Caco-2 (cell line): ENCODE measurements around the gene SEC16B. TPM values are rescaled to one million over a fixed set of nuclear protein-coding genes. Genes with fewer than 3 reads are reported as not detected.

Experiments used
- BruUV-seq: library from RNA; stranded (reverse); fragments of 400-500 nt; replicated peaks from 2 replicates; lab custom pipeline; 2021; lab: Mats Ljungman, UMichigan
- CTCF ChIA-PET: fragments of 300-600 bp; sonication (Branson Sonifier 250); formaldehyde crosslinking; loops from one replicate; lab custom pipeline; 2022; ENCODE audit warnings: antibody characterized with exemption; lab: Charles Lee
- POLR2A ChIA-PET: fragments of 300-600 bp; sonication (Branson Sonifier 250); formaldehyde crosslinking; loops from one replicate; lab custom pipeline; 2022; ENCODE audit warnings: antibody characterized with exemption; lab: Charles Lee
- DNase-seq, 2 experiments: peaks; one replicate each; pipeline versions ENCODE4 v3.0.0 to v3.0.0-alpha.2; 2020 to 2022
- H3K27me3 ChIP-seq: replicated peaks from 2 replicates; pipeline ENCODE4 v1.6.0; 2011; ENCODE audit warnings: low read length; ENCODE audit not compliant: control insufficient read depth, insufficient read depth
- H3K36me3 ChIP-seq: 2 replicates; pipeline ENCODE4 v1.5.1; 2011; ENCODE audit warnings: low read length; ENCODE audit not compliant: control insufficient read depth, insufficient read depth
- H3K4me1 ChIP-seq: fragments of 250-450 bp; sonication (Bioruptor Pico); 2 replicates; pipeline ENCODE4 v1.5.1; 2020; ENCODE audit warnings: mild to moderate bottlenecking
- H3K4me3 ChIP-seq: 2 replicates; pipeline ENCODE4 v1.5.1; 2011; ENCODE audit warnings: low read depth, mild to moderate bottlenecking, control low read depth, low read length
- H3K9me3 ChIP-seq: fragments of 250-450 bp; sonication (Bioruptor Pico); 2 replicates; pipeline ENCODE4 v1.5.1; 2020; ENCODE audit warnings: mild to moderate bottlenecking, moderate library complexity
- H3K27ac Mint-ChIP-seq: one replicate; pipeline ENCODE4 v1.8.0; 2022; ENCODE audit warnings: mixed read lengths; ENCODE audit not compliant: unreplicated experiment
- H3K27me3 Mint-ChIP-seq: one replicate; pipeline ENCODE4 v1.8.0; 2022; ENCODE audit warnings: mixed read lengths; ENCODE audit not compliant: insufficient read depth, unreplicated experiment
- H3K36me3 Mint-ChIP-seq: one replicate; pipeline ENCODE4 v1.8.0; 2022; ENCODE audit warnings: mild to moderate bottlenecking, mixed read lengths; ENCODE audit not compliant: insufficient read depth, unreplicated experiment
- H3K4me1 Mint-ChIP-seq: one replicate; pipeline ENCODE4 v1.8.0; 2022; ENCODE audit warnings: low read depth, mixed read lengths; ENCODE audit not compliant: unreplicated experiment
- H3K4me3 Mint-ChIP-seq: one replicate; pipeline ENCODE4 v1.8.0; 2022; ENCODE audit warnings: mild to moderate bottlenecking, moderate library complexity, mixed read lengths; ENCODE audit not compliant: unreplicated experiment
- H3K9me3 Mint-ChIP-seq: one replicate; pipeline ENCODE4 v1.8.0; 2022; ENCODE audit warnings: mixed read lengths; ENCODE audit not compliant: unreplicated experiment
- CTCF ChIP-seq, 2 experiments: fragments of 200-600 bp in 1 of 2; IDR thresholded peaks; 1 replicate in 1 of 2; 2 replicates in 1 of 2; pipeline versions ENCODE4 v1.5.1 to v1.8.0; 2011 to 2022; ENCODE audit warnings: antibody characterized with exemption in 1 of 2, control low read depth in 1 of 2, inconsistent platforms in 1 of 2, low read depth in 1 of 2, low read length in 1 of 2, mild to moderate bottlenecking in 1 of 2, moderate library complexity in 1 of 2; ENCODE audit not compliant: insufficient read depth in 1 of 2, severe bottlenecking in 1 of 2, unreplicated experiment in 1 of 2
- intact Hi-C: fragments of 100-400 bp; cut with micrococcal nuclease; formaldehyde crosslinking; loops from one replicate; pipeline ENCODE4 v1.10.0; 2022; ENCODE audit not compliant: unreplicated experiment
- total RNA-seq: library from RNA; stranded (reverse); gene quantifications from 2 replicates; pipeline ENCODE4 v1.2.3, GENCODE V29; 2022

Gene SEC16B
- total RNA-seq, 1 experiment from 2014 or later: 0.59 TPM

DNA sequence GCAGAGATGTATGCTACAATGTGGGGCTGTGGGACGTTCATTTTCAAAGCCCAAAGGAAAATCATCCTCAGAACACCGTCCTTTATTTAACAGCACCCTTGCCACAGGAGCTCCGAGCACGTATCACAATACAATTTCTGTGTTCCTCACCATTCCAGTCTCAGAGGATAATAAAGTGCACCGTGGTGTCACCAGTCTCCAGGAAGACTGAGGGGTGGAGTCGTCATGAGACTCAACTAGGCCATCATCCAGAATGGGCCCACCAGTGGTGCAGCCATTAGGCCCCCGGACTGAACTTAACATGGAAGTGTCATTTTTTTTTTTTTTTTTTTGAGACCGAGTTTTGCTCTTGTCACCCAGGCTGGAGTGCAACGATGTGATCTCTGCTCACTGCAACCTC, 17.2 kb downstream of the SEC16B start:
- H3K4me1 ChIP-seq: no peaks in the 10 kb centered on the region
- BruUV-seq: no TSS peak
- no peaks in the 10 kb centered on the region for H3K4me1 Mint-ChIP-seq
- no peak for TF ChIP-seq CTCF (IDR thresholded peaks at IDR 0.05; ENCODE audit: insufficient read depth in 1 of 2, low read depth in 1 of 2, low read length in 1 of 2, severe bottlenecking in 1 of 2, unreplicated experiment in 1 of 2)
- intact Hi-C loops: loop anchor here (10.0 kb wide), 1 partner anchor 552 kb away; no protein-coding TSS in a partner anchor
- no peak overlapping the region for H3K4me3 Mint-ChIP-seq
- H3K9me3 Mint-ChIP-seq: no peaks in the 10 kb centered on the region
- no peaks in the 10 kb centered on the region for H3K36me3 Mint-ChIP-seq
- no peak overlapping the region for H3K4me3 ChIP-seq
- no peaks in the 10 kb centered on the region for H3K36me3 ChIP-seq
- no peak overlapping the region for H3K27ac Mint-ChIP-seq
- peaks cover 4% of the 10 kb centered on the region for H3K27me3 Mint-ChIP-seq
- ChIA-PET POLR2A (no interaction called here), CTCF (no interaction called here)
- no peak for DNase-seq
- H3K9me3 ChIP-seq: no peaks in the 10 kb centered on the region
- no peaks in the 10 kb centered on the region for H3K27me3 ChIP-seq

DNA sequence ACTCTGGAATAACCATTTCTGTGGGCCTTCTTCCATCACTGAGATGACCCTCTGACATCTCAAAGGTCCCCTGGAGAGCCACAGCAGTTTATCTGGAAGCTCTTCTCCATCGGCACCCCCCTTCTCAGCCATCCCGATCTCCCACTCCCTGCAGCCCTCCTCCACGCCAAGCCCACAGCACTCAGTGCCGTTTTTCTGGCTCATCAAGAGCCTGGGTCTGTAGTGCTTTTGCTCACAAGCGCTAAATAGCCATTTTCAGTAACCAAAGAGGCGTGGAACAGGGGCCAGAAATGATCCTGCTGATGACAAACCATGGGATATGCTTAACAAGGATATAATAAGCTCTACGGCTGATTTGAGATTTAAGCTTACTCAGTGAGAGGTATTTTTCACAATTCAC, 17.6 kb downstream of the SEC16B start:
- Histone ChIP-seq H3K9me3 (no peaks in the 10 kb centered on the region), H3K27me3 (no peaks in the 10 kb centered on the region), H3K4me1 (no peaks in the 10 kb centered on the region), H3K4me3 (no peak overlapping the region), H3K36me3 (no peaks in the 10 kb centered on the region)
- DNase-seq: no peak
- no peak for TF ChIP-seq CTCF (IDR thresholded peaks at IDR 0.05; ENCODE audit: insufficient read depth in 1 of 2, low read depth in 1 of 2, low read length in 1 of 2, severe bottlenecking in 1 of 2, unreplicated experiment in 1 of 2)
- no TSS peak for BruUV-seq
- Mint-ChIP-seq H3K4me3 (no peak overlapping the region), H3K27ac (no peak overlapping the region), H3K36me3 (no peaks in the 10 kb centered on the region), H3K9me3 (no peaks in the 10 kb centered on the region), H3K27me3 (peaks cover 4% of the 10 kb centered on the region), H3K4me1 (no peaks in the 10 kb centered on the region)
- CTCF ChIA-PET: no interaction called here
- intact Hi-C loops: loop anchor here (10.0 kb wide), 1 partner anchor 553 kb away; no protein-coding TSS in a partner anchor
- POLR2A ChIA-PET: no interaction called here

GRCh38 chr1:177950506-177950905, 19.4 kb downstream of the SEC16B start:
- intact Hi-C loops: loop anchor here (10.0 kb wide), 1 partner anchor 554 kb away; no protein-coding TSS in a partner anchor
- POLR2A ChIA-PET: no interaction called here
- Histone ChIP-seq H3K9me3 (no peaks in the 10 kb centered on the region), H3K4me1 (no peaks in the 10 kb centered on the region), H3K4me3 (no peak overlapping the region), H3K36me3 (no peaks in the 10 kb centered on the region), H3K27me3 (no peaks in the 10 kb centered on the region)
- no peak for DNase-seq
- no peaks in the 10 kb centered on the region for H3K4me1 Mint-ChIP-seq
- no peak for TF ChIP-seq CTCF (IDR thresholded peaks at IDR 0.05; ENCODE audit: insufficient read depth in 1 of 2, low read depth in 1 of 2, low read length in 1 of 2, severe bottlenecking in 1 of 2, unreplicated experiment in 1 of 2)
- no peaks in the 10 kb centered on the region for H3K36me3 Mint-ChIP-seq
- H3K9me3 Mint-ChIP-seq: no peaks in the 10 kb centered on the region
- H3K4me3 Mint-ChIP-seq: no peak overlapping the region
- peaks cover 4% of the 10 kb centered on the region for H3K27me3 Mint-ChIP-seq
- CTCF ChIA-PET: interaction anchor here (0.8 kb wide), 1 partner anchor 274 kb away, joined by 4 read pairs; no protein-coding TSS in a partner anchor
- BruUV-seq: no TSS peak
- no peak overlapping the region for H3K27ac Mint-ChIP-seq
